Breast epithelium (tissue), 4 donors: ENCODE results near the gene SIVA1. TPM values are rescaled to one million over a fixed set of nuclear protein-coding genes. Genes with fewer than 3 reads are reported as not detected.

Experiments
- DNase-seq, 2 donors: peaks; one replicate each; pipeline ENCODE4 v3.0.0-alpha.2; 2019; ENCODE audit warnings: low spot score in 2 of 2
- H3K27ac ChIP-seq, 2 donors: fragments of 200-600 bp; sonication (generic) in 1 of 2; one replicate each; pipeline ENCODE4 v1.5.1; 2016 to 2019; ENCODE audit warnings: mild to moderate bottlenecking in 1 of 2
- H3K27me3 ChIP-seq, 2 donors: fragments of 200-600 bp; sonication (generic) in 1 of 2; one replicate each; pipeline versions ENCODE4 v1.5.1 to v1.6.0; 2017 to 2019; ENCODE audit warnings: control low read depth in 1 of 2, mild to moderate bottlenecking in 1 of 2
- H3K36me3 ChIP-seq: fragments of 200-600 bp; one replicate; pipeline ENCODE4 v1.5.1; 2019
- H3K4me1 ChIP-seq, 2 donors: fragments of 200-600 bp; sonication (generic); one replicate each; pipeline ENCODE4 v1.5.1; 2016 to 2019; ENCODE audit warnings: control low read depth in 1 of 2
- H3K4me3 ChIP-seq, 3 donors: fragments of 200-600 bp; sonication (generic); 1 replicate in 2 of 3; 2 replicates in 1 of 3; pipeline ENCODE4 v1.5.1; 2016 to 2019; ENCODE audit warnings: mild to moderate bottlenecking in 3 of 3, moderate library complexity in 2 of 3
- H3K9me3 ChIP-seq, 2 donors: fragments of 200-600 bp; sonication (generic) in 1 of 2; one replicate each; pipeline ENCODE4 v1.5.1; 2016 to 2019; ENCODE audit warnings: control low read depth in 1 of 2
- CTCF ChIP-seq, 3 donors: fragments of 450-650 bp; IDR thresholded peaks; one replicate each; pipeline ENCODE4 v1.5.1; 2016 to 2017; ENCODE audit warnings: antibody characterized with exemption in 3 of 3, mild to moderate bottlenecking in 3 of 3, moderate library complexity in 3 of 3
- POLR2A ChIP-seq: fragments of 450-650 bp; IDR thresholded peaks from one replicate; pipeline ENCODE4 v1.6.1; 2016; ENCODE audit warnings: antibody characterized with exemption, mild to moderate bottlenecking, moderate library complexity
- POLR2AphosphoS5 ChIP-seq, 3 donors: sonication (generic); formaldehyde crosslinking; IDR thresholded peaks; one replicate each; pipeline ENCODE4 v1.6.1; 2017; ENCODE audit warnings: antibody characterized with exemption in 3 of 3
- intact Hi-C: fragments of 100-400 bp; cut with DNase I; formaldehyde crosslinking; loops from one replicate; pipeline ENCODE4 v1.15.1; 2023; ENCODE audit warnings: low total_unique reads
- total RNA-seq, 3 donors: library from RNA; depleted of rRNA; stranded (reverse); fragments of >200 nt; gene quantifications; one replicate each; pipeline ENCODE4 v1.1.0, GENCODE V29; 2016

SIVA1 gene
- total RNA-seq, 3 donors from 2014 or later: 181 to 225 (median 223) TPM

- H3K27ac ChIP-seq: peak overlapping the region; percentile 97 to 98
- TF ChIP-seq POLR2A: no peak
- no peak for TF ChIP-seq CTCF (IDR thresholded peaks at IDR 0.05)
- no peak for TF ChIP-seq POLR2AphosphoS5 (IDR thresholded peaks at IDR 0.05)
- H3K27me3 ChIP-seq: no peaks in the 10 kb centered on the region
- peaks cover 10 to 11% of the 10 kb centered on the region in 2 donors for H3K4me1 ChIP-seq
- H3K36me3 ChIP-seq: no peaks in the 10 kb centered on the region
- peak overlapping the region; percentile 75 to 80 (median 76) for H3K4me3 ChIP-seq
- DNase-seq: no peak
- intact Hi-C loops: no loop called here
- H3K9me3 ChIP-seq: no peaks in the 10 kb centered on the region
These were observed 46.5 kb downstream of the SIVA1 start for GRCh38 chr14:104799244-104800014.

GRCh38 chr14:104800015-104800770, 47.2 kb downstream of the SIVA1 start:
- Histone ChIP-seq H3K27ac (peak overlapping the region; percentile 97 to 98), H3K27me3 (no peaks in the 10 kb centered on the region), H3K4me3 (peak overlapping the region; percentile 75 to 80 (median 76)), H3K4me1 (peaks cover 10 to 11% of the 10 kb centered on the region in 2 donors), H3K36me3 (no peaks in the 10 kb centered on the region), H3K9me3 (no peaks in the 10 kb centered on the region)
- peak; percentile 72 to 84 for DNase-seq
- intact Hi-C loops: no loop called here
- TF ChIP-seq CTCF (IDR thresholded peaks at IDR 0.05) (peak in 2 of 3 donors; percentile 19 to 34), POLR2A (no peak), POLR2AphosphoS5 (IDR thresholded peaks at IDR 0.05) (peak; percentile 64 to 72 (median 71))

- Histone ChIP-seq H3K4me1 (peaks cover 10 to 11% of the 10 kb centered on the region in 2 donors), H3K4me3 (peak within 1 kb of the TSS; percentile 75 to 80 (median 76)), H3K27me3 (no peaks in the 10 kb centered on the region), H3K27ac (peak within 1 kb of the TSS; percentile 97 to 98), H3K36me3 (no peaks in the 10 kb centered on the region), H3K9me3 (no peaks in the 10 kb centered on the region)
- peak; percentile 76 to 91 for DNase-seq
- intact Hi-C loops: no loop called here
- TF ChIP-seq POLR2A (no peak), POLR2AphosphoS5 (IDR thresholded peaks at IDR 0.05) (peak; percentile 35 to 39 (median 37)), CTCF (IDR thresholded peaks at IDR 0.05) (peak in 1 of 3 donors; percentile 10)
These were observed 48.0 kb downstream of the SIVA1 start, which contains the start of gene ZBTB42 for GRCh38 chr14:104800771-104801519. ZBTB42 (plus strand) TSS chr14:104801101; CDS start chr14:104801198, 97 bp downstream.

- Histone ChIP-seq H3K27me3 (no peaks in the 10 kb centered on the region), H3K4me1 (peaks cover 6 to 10% of the 10 kb centered on the region in 2 donors), H3K9me3 (no peaks in the 10 kb centered on the region), H3K36me3 (no peaks in the 10 kb centered on the region), H3K4me3 (peak overlapping the region; percentile 75 to 80 (median 76)), H3K27ac (peak overlapping the region; percentile 97 to 98)
- TF ChIP-seq POLR2AphosphoS5 (IDR thresholded peaks at IDR 0.05) (no peak), POLR2A (no peak), CTCF (IDR thresholded peaks at IDR 0.05) (no peak)
- intact Hi-C loops: no loop called here
- no peak for DNase-seq
These were observed 48.8 kb downstream of the SIVA1 start for GRCh38 chr14:104801520-104802393.
